Suprapubic skin (tissue), 4 donors: ENCODE data around the gene NTM.

Experiments
- POLR2A ChIP-seq, 2 donors: fragments of 450-650 bp; IDR thresholded peaks; one replicate each; pipeline ENCODE4 v1.6.1; 2017; ENCODE audit warnings: antibody characterized with exemption in 2 of 2, mild to moderate bottlenecking in 2 of 2, moderate library complexity in 2 of 2
- POLR2AphosphoS5 ChIP-seq, 3 donors: sonication (generic); formaldehyde crosslinking; IDR thresholded peaks; one replicate each; pipeline ENCODE4 v1.6.1; 2017; ENCODE audit warnings: antibody characterized with exemption in 3 of 3
- TF ChIP-seq, protein P1 (sequence below), 2 donors: fragments of 200-600 bp in 1 of 2; fragments of 450-650 bp in 1 of 2; sonication (generic) in 1 of 2; IDR thresholded peaks; one replicate each; pipeline ENCODE4 v1.5.1; 2016 to 2019; ENCODE audit warnings: antibody characterized with exemption in 2 of 2, mild to moderate bottlenecking in 1 of 2, moderate library complexity in 1 of 2

DNA sequence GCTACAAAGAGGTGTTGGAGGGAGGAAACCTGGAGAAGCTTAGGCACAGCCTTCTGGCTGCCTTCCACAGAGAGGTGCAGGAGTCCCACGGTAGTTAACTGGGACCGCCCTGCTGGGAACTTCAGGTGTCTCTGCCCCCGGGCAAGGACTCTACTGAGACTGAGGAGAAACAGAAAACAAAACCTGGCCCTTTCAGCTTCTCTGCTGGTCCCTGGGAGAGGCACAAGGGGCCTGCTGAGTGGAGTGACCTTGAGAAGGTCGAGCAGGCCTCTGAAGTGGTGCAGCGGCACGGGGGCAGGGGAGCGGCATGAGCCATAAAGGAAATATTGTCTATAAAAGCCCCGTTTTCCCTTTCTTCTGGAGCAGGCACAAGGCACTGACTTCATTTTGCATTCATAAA lies 38.9 kb downstream of the NTM start:
- TF ChIP-seq, protein P1, sequence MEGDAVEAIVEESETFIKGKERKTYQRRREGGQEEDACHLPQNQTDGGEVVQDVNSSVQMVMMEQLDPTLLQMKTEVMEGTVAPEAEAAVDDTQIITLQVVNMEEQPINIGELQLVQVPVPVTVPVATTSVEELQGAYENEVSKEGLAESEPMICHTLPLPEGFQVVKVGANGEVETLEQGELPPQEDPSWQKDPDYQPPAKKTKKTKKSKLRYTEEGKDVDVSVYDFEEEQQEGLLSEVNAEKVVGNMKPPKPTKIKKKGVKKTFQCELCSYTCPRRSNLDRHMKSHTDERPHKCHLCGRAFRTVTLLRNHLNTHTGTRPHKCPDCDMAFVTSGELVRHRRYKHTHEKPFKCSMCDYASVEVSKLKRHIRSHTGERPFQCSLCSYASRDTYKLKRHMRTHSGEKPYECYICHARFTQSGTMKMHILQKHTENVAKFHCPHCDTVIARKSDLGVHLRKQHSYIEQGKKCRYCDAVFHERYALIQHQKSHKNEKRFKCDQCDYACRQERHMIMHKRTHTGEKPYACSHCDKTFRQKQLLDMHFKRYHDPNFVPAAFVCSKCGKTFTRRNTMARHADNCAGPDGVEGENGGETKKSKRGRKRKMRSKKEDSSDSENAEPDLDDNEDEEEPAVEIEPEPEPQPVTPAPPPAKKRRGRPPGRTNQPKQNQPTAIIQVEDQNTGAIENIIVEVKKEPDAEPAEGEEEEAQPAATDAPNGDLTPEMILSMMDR (IDR thresholded peaks at IDR 0.05), result no peak
- no peak for TF ChIP-seq POLR2A (IDR thresholded peaks at IDR 0.05)
- no peak for TF ChIP-seq POLR2AphosphoS5 (IDR thresholded peaks at IDR 0.05)
